Measurements from ENCODE around the gene HDAC4. TPM values are rescaled to one million over a fixed set of nuclear protein-coding genes. Genes with fewer than 3 reads are reported as not detected.

The HDAC4 gene
- total RNA-seq, 1 experiment from 2014 or later = 32.0 TPM

DNA sequence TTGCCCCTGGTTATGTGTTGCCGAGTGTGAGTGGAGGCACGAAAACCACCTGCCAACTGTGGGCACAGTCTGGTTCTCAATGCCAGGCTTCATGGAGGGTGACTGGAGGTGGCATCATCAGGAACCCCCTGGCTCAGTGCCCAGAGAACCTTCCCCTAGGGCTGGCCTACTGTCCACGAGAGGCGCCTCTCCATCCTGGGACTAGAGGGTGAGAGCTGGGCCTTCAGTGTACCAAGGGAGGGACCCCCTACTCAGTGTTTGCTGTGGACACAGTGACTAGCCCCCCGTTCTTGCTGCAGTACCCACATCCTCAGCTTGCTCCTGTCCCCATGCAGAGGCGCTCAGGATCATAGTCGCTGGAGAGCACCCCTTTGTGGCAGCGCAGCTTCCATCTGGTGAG, 202.6 kb downstream of the HDAC4 start:
- H3K79me1 ChIP-seq (ENCODE audit: insufficient read depth, low read depth, low read length, poor library complexity, severe bottlenecking) = peaks cover 6% of the 10 kb centered on the region
- H3K27me3 ChIP-seq (ENCODE audit: insufficient read depth, low read length) = no peaks in the 10 kb centered on the region
- no peaks in the 10 kb centered on the region for H3K79me2 ChIP-seq (ENCODE audit: insufficient read depth, low read length)
- H3K23me2 ChIP-seq (ENCODE audit: insufficient read length, low read depth, low read length, poor library complexity, severe bottlenecking) = no peaks in the 10 kb centered on the region
- H2BK5ac ChIP-seq (ENCODE audit: insufficient read length, low read length) = no peak overlapping the region
- no peak overlapping the region for H3T11ph ChIP-seq (ENCODE audit: low read length)
- H3K4me1 Mint-ChIP-seq = peaks cover 17 to 30% of the 10 kb centered on the region in 2 experiments
- WGBS (ENCODE audit: extremely low coverage, insufficient read length, low lambda C conversion rate) = no CpG with 5 or more reads among the region's 8 CpGs
- no peak overlapping the region for H3K4ac ChIP-seq (ENCODE audit: low read depth, low read length)
- H3K4me1 ChIP-seq (ENCODE audit: insufficient read depth, low read length) = no peaks in the 10 kb centered on the region
- H4K8ac ChIP-seq (replicated peaks; ENCODE audit: insufficient read length, low read depth, low read length) = no peak overlapping the region
- no peak overlapping the region for H3K27ac Mint-ChIP-seq
- H3K9me3 Mint-ChIP-seq = no peaks in the 10 kb centered on the region
- H2BK15ac ChIP-seq (ENCODE audit: low read depth, low read length) = no peak overlapping the region
- H2AFZ ChIP-seq (ENCODE audit: low read length) = no peak overlapping the region
- H3K27me3 Mint-ChIP-seq (ENCODE audit: low read depth) = no peaks in the 10 kb centered on the region
- no peak for DNase-seq
- no peak overlapping the region for H2BK120ac ChIP-seq (ENCODE audit: low read depth, low read length, poor library complexity, severe bottlenecking)
- no peaks in the 10 kb centered on the region for H4K20me1 ChIP-seq (ENCODE audit: control insufficient read depth, insufficient read depth, insufficient read length)
- no peak overlapping the region for H2BK20ac ChIP-seq (ENCODE audit: low read depth, low read length, poor library complexity, severe bottlenecking)
- no peaks in the 10 kb centered on the region for H3K9me3 ChIP-seq (ENCODE audit: control insufficient read depth, low read depth, low read length)
- H3K36me3 Mint-ChIP-seq (ENCODE audit: insufficient read depth in 1 of 3, low read depth in 3 of 3) = peaks cover 3 to 15% (median 9%) of the 10 kb centered on the region in 3 experiments; a peak in 6 of 7 replicates
- H3K27ac ChIP-seq (ENCODE audit: insufficient read length, low read depth, low read length) = no peak overlapping the region
- TF ChIP-seq, protein P1, sequence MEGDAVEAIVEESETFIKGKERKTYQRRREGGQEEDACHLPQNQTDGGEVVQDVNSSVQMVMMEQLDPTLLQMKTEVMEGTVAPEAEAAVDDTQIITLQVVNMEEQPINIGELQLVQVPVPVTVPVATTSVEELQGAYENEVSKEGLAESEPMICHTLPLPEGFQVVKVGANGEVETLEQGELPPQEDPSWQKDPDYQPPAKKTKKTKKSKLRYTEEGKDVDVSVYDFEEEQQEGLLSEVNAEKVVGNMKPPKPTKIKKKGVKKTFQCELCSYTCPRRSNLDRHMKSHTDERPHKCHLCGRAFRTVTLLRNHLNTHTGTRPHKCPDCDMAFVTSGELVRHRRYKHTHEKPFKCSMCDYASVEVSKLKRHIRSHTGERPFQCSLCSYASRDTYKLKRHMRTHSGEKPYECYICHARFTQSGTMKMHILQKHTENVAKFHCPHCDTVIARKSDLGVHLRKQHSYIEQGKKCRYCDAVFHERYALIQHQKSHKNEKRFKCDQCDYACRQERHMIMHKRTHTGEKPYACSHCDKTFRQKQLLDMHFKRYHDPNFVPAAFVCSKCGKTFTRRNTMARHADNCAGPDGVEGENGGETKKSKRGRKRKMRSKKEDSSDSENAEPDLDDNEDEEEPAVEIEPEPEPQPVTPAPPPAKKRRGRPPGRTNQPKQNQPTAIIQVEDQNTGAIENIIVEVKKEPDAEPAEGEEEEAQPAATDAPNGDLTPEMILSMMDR (conservative IDR thresholded peaks at IDR 0.05) = no peak
- no peak overlapping the region for H2BK12ac ChIP-seq (ENCODE audit: insufficient read length, low read depth, low read length)
- no peak overlapping the region for H3K56ac ChIP-seq (ENCODE audit: insufficient read length, low read depth, low read length)
- no peak overlapping the region for H3K4me2 ChIP-seq (ENCODE audit: insufficient read depth, insufficient read length, low read length)
- H4K5ac ChIP-seq (ENCODE audit: insufficient read length, low read depth, low read length) = no peak overlapping the region
- no peak overlapping the region for H3K18ac ChIP-seq (ENCODE audit: insufficient read length, low read depth, low read length)
- no peak overlapping the region; the same call in 1 of the 2 replicates for H3K14ac ChIP-seq (ENCODE audit: insufficient read depth, low read length)
- H3K4me3 Mint-ChIP-seq = no peak overlapping the region
- no peak overlapping the region for H3K9ac ChIP-seq (ENCODE audit: extremely low read depth, insufficient read length, low read length)
- H2AK5ac ChIP-seq (ENCODE audit: insufficient read length, low read length) = no peak overlapping the region
- no peak overlapping the region for H4K91ac ChIP-seq (ENCODE audit: insufficient read length, low read depth, low read length)
- no peak overlapping the region for H3K23ac ChIP-seq (ENCODE audit: insufficient read length, low read depth, low read length)
